Stimulated activated naive CD8-positive, alpha-beta T cell treated with anti-CD3 and anti-CD28 coated beads, Interleukin-15, amount 100 ng/mL, for 72 hours (primary cell): ENCODE data around the gene DDAH1.
"Not testable (repeated sequence)": the region's sequence is repeated elsewhere in the genome, so short reads cannot be mapped to it uniquely, and the experiment has no call there.

Experiments used
- ATAC-seq: fragments of 150-1000 bp; cut with Tn5 transposase; 2 replicates; pipeline ENCODE4 v1.10.0; 2021; ENCODE audit warnings: mild to moderate bottlenecking, moderate library complexity
- DNase-seq, 2 donors: peaks; one replicate each; pipeline ENCODE4 v3.0.0; 2021 to 2022
- H3K27ac Mint-ChIP-seq, 2 donors: one replicate each; pipeline ENCODE4 v1.8.0; 2022; ENCODE audit warnings: mild to moderate bottlenecking in 2 of 2, mixed read lengths in 2 of 2, moderate library complexity in 2 of 2
- H3K27me3 Mint-ChIP-seq: one replicate; pipeline ENCODE4 v1.8.0; 2022; ENCODE audit warnings: mixed read lengths
- H3K4me1 Mint-ChIP-seq: one replicate; pipeline ENCODE4 v1.8.0; 2022; ENCODE audit warnings: mild to moderate bottlenecking, mixed read lengths
- H3K4me3 Mint-ChIP-seq, 2 donors: one replicate each; pipeline ENCODE4 v1.8.0; 2022; ENCODE audit warnings: mild to moderate bottlenecking in 2 of 2, mixed read lengths in 2 of 2, moderate library complexity in 1 of 2
- H3K9me3 Mint-ChIP-seq, 2 donors: one replicate each; pipeline ENCODE4 v1.8.0; 2022; ENCODE audit warnings: mixed read lengths in 2 of 2

The DDAH1 gene

DNA sequence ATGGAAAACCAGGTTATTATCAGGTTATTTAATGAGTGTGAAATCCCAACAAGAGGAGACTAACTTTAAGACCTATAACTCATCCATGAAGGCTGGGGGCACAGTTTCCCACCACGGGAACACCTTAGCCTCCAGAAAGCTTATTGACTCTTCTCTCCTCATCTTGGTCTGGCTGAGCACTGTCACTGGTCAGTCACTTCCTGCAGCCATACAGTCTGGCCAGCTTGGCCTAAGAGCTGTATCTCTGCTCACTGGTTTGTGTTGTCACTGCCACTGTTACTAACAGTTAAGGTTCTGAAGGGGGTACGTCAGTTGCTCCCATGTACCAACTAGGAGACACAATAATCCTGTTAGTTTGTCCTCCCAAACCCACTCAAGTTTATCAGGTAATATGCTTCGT is 16.7 kb upstream of the DDAH1 start:
- DNase-seq = no peak
- H3K27ac Mint-ChIP-seq = no peak overlapping the region
- ATAC-seq = no peak
- H3K4me1 Mint-ChIP-seq = no peaks in the 10 kb centered on the region
- H3K27me3 Mint-ChIP-seq = no peaks in the 10 kb centered on the region
- H3K4me3 Mint-ChIP-seq = no peak overlapping the region
- H3K9me3 Mint-ChIP-seq = no peaks in the 10 kb centered on the region

DNA sequence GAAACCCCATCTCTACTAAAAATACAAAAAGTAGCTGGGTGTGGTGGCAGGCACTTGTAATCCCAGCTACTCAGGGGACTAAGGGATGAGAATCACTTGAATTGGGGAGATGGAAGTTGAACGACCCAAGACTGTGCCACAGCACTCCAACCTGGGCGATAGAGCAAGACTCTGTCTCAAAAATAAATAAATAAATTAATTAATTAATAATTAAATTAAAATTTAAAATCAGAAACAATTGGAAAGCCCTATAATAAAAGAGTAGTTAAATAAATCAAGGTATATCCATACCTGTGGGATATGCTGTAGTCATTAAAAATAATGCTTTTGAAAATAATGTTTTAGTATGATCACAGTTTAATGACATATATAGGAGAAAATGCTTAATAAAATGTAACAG is 15.6 kb upstream of the DDAH1 start:
- Mint-ChIP-seq H3K9me3 (no peaks in the 10 kb centered on the region), H3K27ac (no peak overlapping the region), H3K4me3 (no peak overlapping the region), H3K27me3 (peaks cover 6% of the 10 kb centered on the region), H3K4me1 (no peaks in the 10 kb centered on the region)
- no peak for DNase-seq
- no peak for ATAC-seq

DNA sequence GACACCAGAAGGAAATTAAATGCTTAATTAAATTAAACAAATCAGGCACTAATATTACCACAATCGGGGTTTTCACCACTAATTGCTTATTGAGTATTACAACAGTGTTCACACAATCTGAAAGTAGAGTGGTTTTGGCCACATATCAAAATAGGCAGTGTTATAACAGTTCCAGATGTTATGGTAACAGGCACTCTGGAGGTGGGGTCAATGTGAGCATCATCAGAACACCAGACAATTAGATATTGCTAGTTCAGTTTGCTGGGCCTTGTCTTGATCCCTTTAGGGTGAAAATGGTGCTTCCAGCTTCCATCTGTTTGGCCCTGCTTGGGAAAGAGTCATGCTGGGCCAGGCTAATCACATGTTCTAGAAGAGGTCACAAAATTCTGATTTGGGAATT is 14.5 kb upstream of the DDAH1 start:
- Mint-ChIP-seq H3K4me1 (no peaks in the 10 kb centered on the region), H3K27me3 (peaks cover 6% of the 10 kb centered on the region), H3K4me3 (no peak overlapping the region)

DNA sequence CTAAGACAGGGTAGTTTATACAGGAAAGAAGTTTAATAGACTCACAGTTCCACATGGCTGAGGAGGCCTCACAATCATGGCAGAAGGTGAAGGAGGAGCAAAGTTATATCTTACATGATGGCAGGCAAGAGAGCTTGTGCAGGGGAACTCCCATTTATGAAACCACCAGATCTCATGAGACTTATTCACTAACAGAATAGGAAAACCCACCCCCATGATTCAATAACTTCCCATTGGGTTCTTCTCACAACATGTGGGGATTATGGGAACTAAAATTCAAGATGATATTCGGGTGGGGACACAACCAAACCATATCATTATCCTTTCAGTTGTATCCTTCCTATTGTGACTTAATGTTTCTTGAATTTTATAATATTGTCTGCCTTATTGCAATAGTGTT is 13.4 kb upstream of the DDAH1 start:
- DNase-seq = no peak
- peaks cover 4 to 8% of the 10 kb centered on the region in 2 donors for H3K9me3 Mint-ChIP-seq
- no peak overlapping the region for H3K4me3 Mint-ChIP-seq
- no peak for ATAC-seq
- no peak overlapping the region for H3K27ac Mint-ChIP-seq
- H3K4me1 Mint-ChIP-seq = no peaks in the 10 kb centered on the region
- H3K27me3 Mint-ChIP-seq = peaks cover 17% of the 10 kb centered on the region

More for the DNA sequence above, 14.5 kb upstream of the DDAH1 start:
- ATAC-seq = no peak
- no peak for DNase-seq
- peaks cover 0 to under 1% of the 10 kb centered on the region in 2 donors for H3K9me3 Mint-ChIP-seq
- no peak overlapping the region for H3K27ac Mint-ChIP-seq

DNA sequence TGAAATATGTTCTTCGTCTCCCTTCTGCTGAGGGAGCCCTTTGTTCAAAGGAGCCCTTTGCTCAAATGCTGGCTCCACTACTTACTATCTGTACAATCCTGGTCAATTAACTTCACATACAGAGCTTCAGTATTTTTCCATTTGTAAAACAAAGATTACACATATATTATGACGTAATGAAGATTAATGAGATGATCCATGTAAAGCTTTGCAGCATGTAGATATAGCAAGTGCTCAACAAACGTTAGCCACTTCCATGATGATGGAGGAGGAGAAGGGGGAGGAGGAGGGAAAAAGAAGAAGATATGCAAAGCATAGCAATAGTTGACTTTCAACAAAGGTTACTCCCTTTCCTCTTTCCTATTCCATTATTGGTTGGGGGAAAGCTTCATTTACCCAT is 10.1 kb upstream of the DDAH1 start:
- Mint-ChIP-seq H3K4me1 (no peaks in the 10 kb centered on the region), H3K4me3 (no peak overlapping the region), H3K27ac (no peak overlapping the region), H3K9me3 (peaks cover 4 to 8% of the 10 kb centered on the region in 2 donors), H3K27me3 (peaks cover 30% of the 10 kb centered on the region)
- ATAC-seq = no peak
- no peak for DNase-seq

DNA sequence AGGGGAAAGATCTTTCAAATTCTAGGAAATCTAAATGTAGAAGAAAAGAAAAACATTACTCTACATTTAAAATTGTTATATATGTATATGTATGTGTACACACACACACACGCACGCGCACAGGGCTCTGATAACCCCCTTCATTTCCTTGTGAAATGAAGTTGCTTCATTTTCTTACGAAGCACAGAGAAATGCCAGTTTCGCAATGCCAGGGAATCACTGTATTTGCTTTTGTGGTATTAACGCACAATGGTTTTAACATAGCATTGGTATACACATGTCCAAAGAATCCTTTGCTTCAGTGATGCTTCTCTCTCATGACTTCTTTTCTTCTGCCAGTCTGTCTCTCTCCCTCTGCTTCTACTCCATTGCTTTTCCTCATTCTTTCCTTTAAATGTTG is 8.4 kb upstream of the DDAH1 start:
- Mint-ChIP-seq H3K27ac (no peak overlapping the region), H3K4me3 (no peak overlapping the region), H3K4me1 (no peaks in the 10 kb centered on the region), H3K27me3 (peaks cover 39% of the 10 kb centered on the region), H3K9me3 (peaks cover 4 to 8% of the 10 kb centered on the region in 2 donors)
- DNase-seq (no peak), ATAC-seq (no peak)

DNA sequence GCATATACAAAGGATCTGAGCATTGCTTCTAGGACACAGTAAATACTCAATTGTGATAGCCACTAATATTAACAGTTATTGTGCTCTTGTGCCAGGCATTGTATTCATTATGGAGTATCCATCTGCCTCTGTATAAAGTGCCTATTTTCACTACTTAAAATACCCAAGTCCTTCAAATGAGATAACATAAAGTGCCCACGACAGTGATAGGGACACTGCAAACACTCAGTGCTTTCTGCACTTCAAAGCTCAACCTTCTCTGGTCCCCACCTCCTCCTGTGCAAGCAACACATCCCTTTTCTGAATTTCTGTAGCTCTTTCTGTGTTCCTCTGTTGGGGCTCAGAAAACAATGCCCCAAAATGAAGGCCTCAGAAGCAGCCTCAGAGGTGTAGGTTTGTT is 6.6 kb upstream of the DDAH1 start:
- Mint-ChIP-seq H3K27me3 (peaks cover 55% of the 10 kb centered on the region), H3K9me3 (peaks cover 4 to 8% of the 10 kb centered on the region in 2 donors), H3K27ac (no peak overlapping the region), H3K4me3 (no peak overlapping the region), H3K4me1 (no peaks in the 10 kb centered on the region)
- ATAC-seq = no peak
- no peak for DNase-seq

DNA sequence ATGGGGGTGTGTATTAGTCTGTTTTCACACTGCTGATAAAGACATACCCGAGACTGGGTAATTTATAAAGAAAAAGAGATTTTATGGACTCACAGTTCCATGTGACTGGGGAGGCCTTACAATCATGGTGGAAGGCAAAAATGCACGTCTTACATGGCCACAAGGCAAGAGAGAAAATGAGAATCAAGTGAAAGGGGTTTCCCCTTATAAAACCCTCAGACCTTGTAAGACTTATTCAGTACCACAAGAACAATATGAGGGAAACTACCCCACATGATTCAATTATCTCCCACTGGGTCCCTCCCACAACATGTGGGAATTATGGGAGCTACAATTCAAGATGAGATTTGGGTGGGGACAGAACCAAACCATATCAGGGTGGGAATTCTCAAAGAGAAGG is 5.2 kb upstream of the DDAH1 start:
- not testable (repeated sequence) for H3K9me3 Mint-ChIP-seq, DNase-seq, H3K4me1 Mint-ChIP-seq, H3K4me3 Mint-ChIP-seq, H3K27ac Mint-ChIP-seq
- peaks cover 60% of the 10 kb centered on the region for H3K27me3 Mint-ChIP-seq
- peak; percentile 56 for ATAC-seq

DNA sequence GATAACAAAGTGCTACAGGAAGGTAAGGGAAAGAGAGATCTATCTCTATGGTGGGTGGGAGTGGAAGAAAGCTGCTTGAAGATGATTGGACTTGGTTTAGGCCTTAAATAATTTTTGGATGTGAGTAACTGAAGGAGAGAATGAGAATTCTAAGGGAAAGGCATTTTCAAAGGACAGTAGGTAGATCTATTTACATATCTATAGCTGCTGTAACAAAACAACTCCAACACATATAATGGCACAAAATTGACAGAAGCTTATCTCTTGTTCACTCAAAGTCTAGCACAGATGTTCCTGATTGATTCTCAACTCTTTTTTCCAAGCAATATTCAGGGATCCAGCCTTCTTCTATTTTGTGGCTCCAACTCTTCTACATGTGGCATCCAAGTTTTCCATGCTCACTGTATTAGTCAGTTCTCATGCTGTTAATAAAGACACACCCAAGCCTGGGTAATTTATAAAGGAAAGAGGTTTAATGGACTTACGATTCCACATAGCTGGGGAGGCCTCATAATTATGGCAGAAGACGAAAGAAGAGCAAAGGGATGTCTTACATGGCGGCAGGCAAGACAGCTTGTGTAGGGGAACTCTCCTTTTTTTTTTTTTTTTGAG is 3.1 kb upstream of the DDAH1 start:
- H3K4me3 Mint-ChIP-seq = no peak overlapping the region
- peaks cover 67% of the 10 kb centered on the region for H3K27me3 Mint-ChIP-seq
- H3K4me1 Mint-ChIP-seq = peaks cover 11% of the 10 kb centered on the region
- ATAC-seq (no peak), DNase-seq (no peak)
- no peak overlapping the region for H3K27ac Mint-ChIP-seq
- H3K9me3 Mint-ChIP-seq = no peaks in the 10 kb centered on the region

DNA sequence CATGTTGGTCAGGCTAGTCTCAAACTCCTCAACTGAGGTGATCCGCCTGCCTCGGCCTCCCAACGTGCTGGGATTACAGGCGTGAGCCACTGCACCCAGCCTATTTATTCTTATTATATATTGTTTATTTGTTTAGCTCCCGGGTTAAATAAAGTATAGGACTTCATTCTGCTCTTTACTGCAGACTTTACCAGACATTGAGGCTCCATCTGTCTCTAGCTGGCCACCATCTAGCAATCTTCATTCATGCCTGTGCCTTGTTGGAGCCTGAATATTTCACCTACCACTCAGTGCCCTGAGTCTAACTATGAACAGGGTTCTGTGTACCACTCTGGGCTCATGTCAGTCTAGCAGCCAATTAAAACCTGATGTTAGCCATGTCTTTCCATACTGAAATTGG is 2.1 kb upstream of the DDAH1 start:
- H3K27ac Mint-ChIP-seq = no peak overlapping the region
- H3K9me3 Mint-ChIP-seq = no peaks in the 10 kb centered on the region
- DNase-seq (no peak), ATAC-seq (no peak)
- peaks cover 11% of the 10 kb centered on the region for H3K4me1 Mint-ChIP-seq
- peaks cover 74% of the 10 kb centered on the region for H3K27me3 Mint-ChIP-seq
- H3K4me3 Mint-ChIP-seq = no peak overlapping the region

DNA sequence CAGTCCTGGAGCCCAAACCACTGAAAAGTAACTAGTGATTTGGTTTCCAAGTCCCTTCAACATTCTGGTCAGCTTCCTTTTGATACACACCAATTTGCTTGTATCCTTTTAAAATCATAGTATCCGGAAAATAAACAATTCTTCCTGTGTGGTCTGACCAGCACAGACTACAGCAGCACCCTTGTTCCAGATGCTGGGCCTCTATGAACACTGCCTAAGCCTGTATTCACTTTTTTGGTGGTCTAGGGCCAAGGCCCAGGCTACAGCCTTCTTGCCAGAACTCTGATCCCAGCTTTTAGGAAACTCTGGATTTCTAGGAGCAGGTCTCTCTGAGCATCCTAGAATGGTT is 801 bp upstream of the DDAH1 start:
- no peak overlapping the region for H3K27ac Mint-ChIP-seq
- ATAC-seq = no peak
- peaks cover 11% of the 10 kb centered on the region for H3K4me1 Mint-ChIP-seq
- H3K9me3 Mint-ChIP-seq = no peaks in the 10 kb centered on the region
- H3K4me3 Mint-ChIP-seq = peak overlapping the region in 1 of 2 donors; percentile 46
- DNase-seq = no peak
- H3K27me3 Mint-ChIP-seq = peaks cover 78% of the 10 kb centered on the region

DNA sequence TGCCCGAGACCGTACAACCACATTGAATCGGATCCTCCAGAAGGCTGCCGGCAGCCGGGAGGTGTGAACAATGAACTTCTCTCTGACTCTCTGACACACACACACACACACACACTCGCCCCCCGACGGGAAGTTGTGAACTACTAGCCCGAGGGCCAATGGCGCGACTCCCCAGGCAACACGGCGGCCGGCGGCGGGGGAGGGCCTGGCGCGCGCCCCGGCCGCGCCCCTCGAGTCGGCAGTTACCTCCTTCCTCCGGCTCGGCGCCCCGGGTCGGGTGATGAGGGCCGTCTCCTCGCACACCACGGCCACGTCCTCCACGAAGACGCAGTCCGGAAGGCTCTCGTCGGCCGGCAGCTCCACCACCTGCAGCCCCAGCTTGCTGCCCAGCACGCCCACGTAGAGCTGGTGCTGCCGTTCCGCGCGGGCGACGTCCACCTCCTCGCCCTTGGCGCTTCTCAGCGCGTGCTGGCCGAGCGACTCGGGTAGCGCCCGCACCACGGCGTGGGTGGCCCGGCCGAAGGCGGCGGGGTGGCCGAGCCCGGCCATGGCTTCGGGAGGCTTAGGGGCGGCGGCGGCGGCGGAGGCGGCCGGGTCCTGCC is 361 bp downstream of the DDAH1 start:
- H3K27me3 Mint-ChIP-seq = peaks cover 78% of the 10 kb centered on the region
- peak overlapping the region; percentile 58 to 77 for H3K4me3 Mint-ChIP-seq
- peaks cover 11% of the 10 kb centered on the region for H3K4me1 Mint-ChIP-seq
- H3K27ac Mint-ChIP-seq = no peak overlapping the region
- peak; percentile 27 to 39 for DNase-seq
- H3K9me3 Mint-ChIP-seq = no peaks in the 10 kb centered on the region
- ATAC-seq = peak; percentile 79

DNA sequence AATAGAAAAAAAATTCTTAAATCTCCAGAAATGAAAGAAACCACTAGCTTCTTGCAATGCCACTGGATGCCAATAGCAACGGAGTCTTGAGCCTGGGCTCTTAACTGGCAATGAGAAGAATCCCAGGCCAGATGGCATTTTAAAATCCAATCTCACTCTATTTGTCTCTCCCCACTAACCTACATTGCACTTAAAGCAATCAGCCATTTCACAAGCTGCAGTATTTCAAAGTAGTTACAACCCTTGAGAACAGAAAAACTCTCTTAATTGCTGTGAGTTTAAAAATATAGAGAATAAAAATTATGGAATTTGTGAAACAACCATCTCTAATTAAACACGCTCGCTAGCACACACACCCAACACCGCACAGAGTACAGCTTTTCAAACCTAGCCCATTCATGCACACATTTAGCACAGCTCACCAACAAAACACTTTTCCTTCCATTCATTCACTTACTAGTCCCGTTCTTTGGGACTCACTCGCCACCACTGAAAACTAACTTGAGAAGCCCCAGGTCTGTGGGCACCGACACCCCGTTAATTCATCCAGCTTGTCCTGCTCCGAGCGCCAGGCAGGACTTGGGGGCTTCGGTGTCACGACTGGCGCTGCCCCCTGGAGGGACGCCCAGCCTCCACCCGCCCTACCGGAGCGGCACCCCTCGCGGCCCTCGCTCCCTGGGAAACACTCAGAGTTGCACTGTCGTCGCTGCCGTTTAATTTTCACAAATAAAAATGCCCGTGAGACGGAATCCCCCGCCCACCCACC is 1.0 kb downstream of the DDAH1 start:
- Mint-ChIP-seq H3K27me3 (peaks cover 81% of the 10 kb centered on the region), H3K27ac (no peak overlapping the region), H3K4me3 (peak overlapping the region; percentile 58 to 77), H3K9me3 (no peaks in the 10 kb centered on the region), H3K4me1 (peaks cover 11% of the 10 kb centered on the region)
- ATAC-seq (no peak), DNase-seq (no peak)

DNA sequence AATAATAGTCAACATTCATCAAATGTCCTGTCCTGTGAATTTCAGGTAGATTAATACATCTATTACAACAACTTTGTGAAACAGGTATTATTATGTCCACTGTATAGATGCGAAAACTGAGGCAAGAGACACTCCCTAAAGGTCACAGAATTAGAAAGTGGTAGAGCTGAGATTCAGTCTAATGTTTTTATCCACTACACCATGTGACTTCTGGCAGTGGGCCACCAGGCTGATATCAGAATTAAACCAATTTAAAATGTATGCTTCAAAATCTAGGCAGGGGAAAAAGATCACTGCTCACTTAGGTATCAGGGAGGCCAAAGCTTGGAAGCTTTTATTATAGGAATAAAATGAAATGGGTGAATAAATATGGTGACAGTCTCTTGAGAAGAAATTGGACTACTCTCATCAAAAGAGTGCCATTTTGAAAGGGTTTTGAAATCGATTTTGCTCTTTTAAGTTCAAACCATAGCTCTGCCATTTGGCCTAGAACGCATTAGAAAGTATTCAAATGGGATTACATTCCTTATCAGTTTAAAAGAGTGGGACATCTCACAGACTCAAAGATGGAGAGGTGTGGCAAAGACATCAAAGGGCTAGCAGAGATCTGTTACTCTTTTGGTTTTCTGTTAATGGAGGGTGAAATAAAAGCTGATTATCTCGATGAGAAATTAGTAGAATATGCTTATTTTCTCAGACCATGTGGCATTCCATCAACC is 1.9 kb downstream of the DDAH1 start:
- no peak for ATAC-seq
- H3K9me3 Mint-ChIP-seq = no peaks in the 10 kb centered on the region
- DNase-seq = no peak
- peaks cover 74% of the 10 kb centered on the region for H3K27me3 Mint-ChIP-seq
- no peak overlapping the region for H3K27ac Mint-ChIP-seq
- H3K4me1 Mint-ChIP-seq = peaks cover 11% of the 10 kb centered on the region
- H3K4me3 Mint-ChIP-seq = no peak overlapping the region

DNA sequence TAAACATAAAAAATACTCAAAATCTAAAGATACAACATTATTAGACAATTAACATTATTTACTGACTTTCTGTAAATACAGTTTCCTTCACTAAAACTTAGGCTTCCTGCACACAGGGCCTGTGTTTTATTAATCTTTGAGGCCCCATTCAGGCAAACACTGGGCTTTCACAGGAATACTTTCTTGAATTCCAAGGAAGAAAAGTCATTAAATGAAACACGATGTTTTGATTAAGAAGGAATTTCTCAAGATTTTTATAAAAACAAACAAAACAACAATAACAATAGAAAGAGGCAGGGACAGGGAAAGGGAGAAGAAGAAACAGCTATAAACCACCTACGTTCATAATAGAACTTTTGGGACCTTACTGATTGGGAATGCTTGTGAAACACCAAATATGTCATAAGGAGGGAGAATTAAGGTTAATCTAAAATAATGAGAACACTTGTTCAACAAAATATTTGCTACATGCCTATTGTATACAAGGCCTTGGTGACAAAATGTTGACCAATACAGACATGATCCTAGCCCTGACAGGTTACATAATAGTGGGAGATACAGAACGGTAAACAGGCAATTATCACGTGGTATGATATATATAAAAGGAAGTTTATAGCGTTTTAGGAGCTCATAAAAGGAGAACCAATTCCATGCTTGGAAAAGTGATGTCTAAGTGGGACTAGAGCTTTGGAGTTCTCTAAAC is 3.6 kb downstream of the DDAH1 start:
- Mint-ChIP-seq H3K4me3 (no peak overlapping the region), H3K4me1 (peaks cover 11% of the 10 kb centered on the region), H3K9me3 (no peaks in the 10 kb centered on the region), H3K27ac (no peak overlapping the region), H3K27me3 (peaks cover 60% of the 10 kb centered on the region)
- no peak for ATAC-seq
- no peak for DNase-seq
